GM18873 (cell line): Measurements from ENCODE around the gene MICU2.

Experiments used
- ATAC-seq: cut with Tn5 transposase; IDR thresholded peaks from one replicate; pipeline ENCODE4 v1.9.1; 2021; ENCODE audit warnings: mild to moderate bottlenecking, moderate library complexity, moderate number of reproducible peaks; ENCODE audit not compliant: unreplicated experiment, low FRiP score

The MICU2 gene

GRCh38 chr13:21548577-21548976 lies 55.4 kb downstream of the MICU2 start:
- ATAC-seq: no peak

GRCh38 chr13:21546372-21546771 lies 57.6 kb downstream of the MICU2 start:
- ATAC-seq: no peak

GRCh38 chr13:21544515-21544914 lies 59.5 kb downstream of the MICU2 start:
- no peak for ATAC-seq

- ATAC-seq: no peak
These were observed 61.4 kb downstream of the MICU2 start for GRCh38 chr13:21542563-21542962.

GRCh38 chr13:21541980-21542379 lies 62.0 kb downstream of the MICU2 start:
- no peak for ATAC-seq

GRCh38 chr13:21541271-21541670 lies 62.7 kb downstream of the MICU2 start:
- ATAC-seq: no peak

GRCh38 chr13:21539687-21540086 lies 64.3 kb downstream of the MICU2 start:
- ATAC-seq: no peak

- ATAC-seq: no peak
These were observed 65.2 kb downstream of the MICU2 start for GRCh38 chr13:21538753-21539152.

GRCh38 chr13:21538280-21538679 lies 65.7 kb downstream of the MICU2 start:
- no peak for ATAC-seq

- no peak for ATAC-seq
These were observed 66.9 kb downstream of the MICU2 start for GRCh38 chr13:21537105-21537504.

GRCh38 chr13:21534760-21535159 lies 69.2 kb downstream of the MICU2 start:
- ATAC-seq: no peak

- no peak for ATAC-seq
These were observed 72.5 kb downstream of the MICU2 start for GRCh38 chr13:21531455-21531854.

GRCh38 chr13:21530656-21531055 lies 73.3 kb downstream of the MICU2 start:
- ATAC-seq: no peak

- ATAC-seq: no peak
These were observed 74.7 kb downstream of the MICU2 start for GRCh38 chr13:21529146-21529893.

GRCh38 chr13:21528616-21529015 lies 75.4 kb downstream of the MICU2 start:
- ATAC-seq: no peak

GRCh38 chr13:21526707-21527540 lies 77.0 kb downstream of the MICU2 start:
- no peak for ATAC-seq

GRCh38 chr13:21522847-21523246 lies 81.1 kb downstream of the MICU2 start:
- no peak for ATAC-seq

GRCh38 chr13:21522130-21522529 lies 81.8 kb downstream of the MICU2 start:
- no peak for ATAC-seq

- ATAC-seq: no peak
These were observed 85.3 kb downstream of the MICU2 start for GRCh38 chr13:21518617-21519144.

GRCh38 chr13:21517576-21517975 lies 86.4 kb downstream of the MICU2 start:
- no peak for ATAC-seq

- no peak for ATAC-seq
These were observed 87.2 kb downstream of the MICU2 start for GRCh38 chr13:21516805-21517204.

GRCh38 chr13:21511849-21512248 lies 92.1 kb downstream of the MICU2 start:
- no peak for ATAC-seq
